AG04449 (cell line): Measurements from ENCODE around the gene DENND6B.
A peak's percentile ranks its signal among the peaks of the same experiment; 100 is the strongest.

Experiments
- CTCF ChIA-PET: fragments of 350-600 bp; formaldehyde crosslinking; extraction: SDS; loops from one replicate; lab custom pipeline; 2021; ENCODE audit warnings: antibody characterized with exemption; lab: Yijun Ruan, JAX
- POLR2A ChIA-PET: fragments of 400-600, 350-600 bp; formaldehyde crosslinking; extraction: SDS; loops from one replicate; lab custom pipeline; 2020; ENCODE audit warnings: antibody characterized with exemption, inconsistent platforms; lab: Yijun Ruan, JAX
- DNase-seq: peaks from one replicate; pipeline ENCODE4 v3.0.0-alpha.2; 2010; ENCODE audit warnings: low read depth, low spot score
- H3K4me3 ChIP-seq: 2 replicates; pipeline ENCODE4 v1.5.1; 2011; ENCODE audit warnings: low read depth, mild to moderate bottlenecking, control low read depth, low read length
- TF ChIP-seq, protein P1 (sequence below): IDR thresholded peaks from one replicate; pipeline ENCODE4 v1.5.1; 2011; ENCODE audit warnings: mild to moderate bottlenecking, moderate library complexity, low read length, control low read depth, inconsistent platforms; ENCODE audit not compliant: insufficient read depth; ENCODE audit errors: missing control alignments

DENND6B gene

DNA sequence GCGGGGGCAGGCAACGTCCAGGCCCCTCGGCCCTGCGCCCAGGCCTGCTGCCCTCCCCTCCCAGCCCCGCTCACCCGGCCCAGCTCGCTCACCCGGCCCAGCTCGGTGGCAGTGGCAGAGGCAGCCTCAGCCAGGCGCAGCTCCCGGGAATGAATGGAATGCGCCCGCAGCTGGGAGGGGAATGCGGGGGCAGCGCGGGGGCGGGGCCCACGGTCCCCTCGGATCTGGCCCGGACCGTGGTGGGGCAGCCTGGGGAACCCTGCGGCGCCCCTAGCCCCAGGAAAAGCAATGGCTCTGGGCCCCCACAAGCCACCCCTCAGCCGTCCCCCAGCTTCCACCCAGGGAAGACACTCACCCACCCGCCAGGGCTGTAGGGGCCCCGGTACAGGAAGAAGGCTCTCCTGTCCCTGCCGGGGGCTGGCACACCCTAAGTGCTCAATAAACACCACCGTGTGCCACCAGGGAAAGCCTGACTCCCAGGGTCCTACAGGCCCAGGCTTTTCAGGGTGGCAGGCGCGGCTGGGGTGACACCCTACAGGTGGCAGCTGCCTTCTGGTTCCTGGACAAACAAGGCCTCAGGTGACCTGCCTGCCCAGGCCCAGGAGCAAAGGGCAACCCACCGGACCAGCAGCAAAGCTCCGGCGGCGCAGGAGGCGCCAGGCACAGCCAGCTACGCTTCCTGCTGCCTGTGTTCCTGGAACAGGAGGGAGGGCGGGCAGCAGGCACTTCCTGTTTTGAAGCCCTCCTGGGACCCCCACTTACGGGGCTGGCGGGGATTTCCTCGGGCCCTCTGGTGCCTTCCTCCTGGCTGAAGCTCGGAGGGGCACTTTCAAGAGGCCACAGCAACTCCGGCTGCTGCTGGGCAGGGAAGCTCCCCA is 33.1 kb downstream of the DENND6B start:
- TF ChIP-seq, protein P1, sequence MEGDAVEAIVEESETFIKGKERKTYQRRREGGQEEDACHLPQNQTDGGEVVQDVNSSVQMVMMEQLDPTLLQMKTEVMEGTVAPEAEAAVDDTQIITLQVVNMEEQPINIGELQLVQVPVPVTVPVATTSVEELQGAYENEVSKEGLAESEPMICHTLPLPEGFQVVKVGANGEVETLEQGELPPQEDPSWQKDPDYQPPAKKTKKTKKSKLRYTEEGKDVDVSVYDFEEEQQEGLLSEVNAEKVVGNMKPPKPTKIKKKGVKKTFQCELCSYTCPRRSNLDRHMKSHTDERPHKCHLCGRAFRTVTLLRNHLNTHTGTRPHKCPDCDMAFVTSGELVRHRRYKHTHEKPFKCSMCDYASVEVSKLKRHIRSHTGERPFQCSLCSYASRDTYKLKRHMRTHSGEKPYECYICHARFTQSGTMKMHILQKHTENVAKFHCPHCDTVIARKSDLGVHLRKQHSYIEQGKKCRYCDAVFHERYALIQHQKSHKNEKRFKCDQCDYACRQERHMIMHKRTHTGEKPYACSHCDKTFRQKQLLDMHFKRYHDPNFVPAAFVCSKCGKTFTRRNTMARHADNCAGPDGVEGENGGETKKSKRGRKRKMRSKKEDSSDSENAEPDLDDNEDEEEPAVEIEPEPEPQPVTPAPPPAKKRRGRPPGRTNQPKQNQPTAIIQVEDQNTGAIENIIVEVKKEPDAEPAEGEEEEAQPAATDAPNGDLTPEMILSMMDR, result no peak
- ChIA-PET CTCF (interaction anchor here (0.9 to 2.8 kb wide), 9 partner anchors 9 to 48 kb away, joined by 3 to 13 read pairs (median 6); partner anchors contain the start of gene DENND6B), POLR2A (interaction anchor here (0.7 to 3.5 kb wide), 6 partner anchors 9 to 48 kb away, joined by 3 to 43 read pairs (median 4); partner anchors contain the start of genes HDAC10 and PLXNB2)
- H3K4me3 ChIP-seq, result peak overlapping the region; percentile 50
- DNase-seq, result no peak

DNA sequence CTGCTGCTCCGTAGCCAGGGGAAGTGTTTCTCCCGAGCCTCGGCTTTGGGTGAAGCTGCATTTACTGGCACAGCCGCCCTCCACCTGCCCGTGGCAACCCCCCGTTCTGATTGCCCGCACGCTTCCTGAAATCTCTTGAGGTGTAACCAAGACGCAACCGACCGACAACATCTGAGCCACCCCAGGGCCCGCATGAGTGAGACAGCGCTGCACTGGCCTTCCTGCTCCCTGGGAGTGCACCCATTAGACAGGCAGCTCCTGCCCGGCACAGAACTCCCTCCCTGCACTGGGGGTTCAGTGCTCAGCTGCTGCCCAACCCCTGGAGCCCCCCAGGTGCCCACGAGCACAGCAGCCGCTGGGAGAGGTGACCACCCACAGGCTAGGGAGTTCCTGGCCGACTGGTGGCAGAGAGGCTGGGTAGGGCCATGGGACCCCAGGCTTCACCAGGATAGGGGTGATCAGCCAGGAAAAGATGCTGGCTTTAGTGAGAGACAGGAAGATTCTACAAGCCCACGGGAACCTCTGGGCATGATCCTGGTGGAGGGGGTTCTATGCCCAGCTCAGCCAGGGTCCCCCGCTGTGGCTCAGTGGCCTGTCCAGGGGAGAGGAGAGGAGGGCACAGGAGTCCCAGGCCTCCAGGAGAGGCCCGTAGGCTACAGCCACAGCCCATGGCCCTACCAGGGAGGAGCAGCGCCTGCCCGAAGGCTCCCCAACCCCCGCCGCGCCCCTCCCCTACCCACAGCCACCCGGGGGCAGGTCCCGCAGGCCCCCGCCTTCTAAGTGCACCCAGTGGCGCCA is 34.0 kb downstream of the DENND6B start:
- TF ChIP-seq, protein P1, result no peak
- CTCF ChIA-PET, result interaction anchor here (1.5 to 2.8 kb wide), 6 partner anchors 10 to 49 kb away, joined by 4 to 13 read pairs (median 8); partner anchors contain the start of gene DENND6B
- no peak for DNase-seq
- POLR2A ChIA-PET, result interaction anchor here (0.6 to 3.5 kb wide), 5 partner anchors 10 to 42 kb away, joined by 3 to 43 read pairs (median 4); partner anchors contain the start of genes HDAC10 and PLXNB2
- H3K4me3 ChIP-seq, result peak overlapping the region; percentile 50

DNA sequence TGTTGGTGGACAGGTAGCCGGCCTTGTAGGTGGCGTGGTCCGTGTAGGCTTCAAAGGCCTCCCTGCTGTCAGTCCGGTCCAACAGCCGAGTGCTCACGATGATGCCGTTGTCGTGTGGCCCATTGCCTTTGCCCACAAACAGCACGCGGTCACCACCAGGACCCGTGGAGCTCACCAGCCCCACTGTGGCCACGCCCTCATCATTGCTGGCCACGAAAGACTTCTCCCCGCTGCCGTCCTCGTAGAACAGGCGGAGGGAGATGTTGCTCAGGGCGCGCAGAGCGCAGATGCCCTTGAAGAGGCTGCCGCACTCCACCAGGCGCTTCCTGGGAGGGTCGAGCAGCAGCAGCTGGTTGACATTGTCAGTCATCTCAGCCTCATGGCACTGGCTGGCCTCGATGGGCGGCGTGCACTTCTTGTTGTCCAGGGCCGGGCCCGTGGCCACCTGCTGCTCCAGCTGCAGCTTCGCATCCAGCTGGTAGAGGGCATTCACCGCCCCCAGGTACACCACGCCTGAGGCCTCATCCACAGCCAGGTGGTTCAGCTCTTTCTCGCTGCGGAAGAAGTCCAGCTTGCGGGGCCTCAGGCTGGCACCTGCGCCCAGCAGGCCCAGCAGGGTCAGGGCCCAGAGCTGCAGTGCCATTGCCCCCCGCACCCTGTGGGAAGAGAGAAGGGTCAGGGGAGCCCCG is 36.7 kb downstream of the DENND6B start:
- TF ChIP-seq, protein P1, result no peak

DNA sequence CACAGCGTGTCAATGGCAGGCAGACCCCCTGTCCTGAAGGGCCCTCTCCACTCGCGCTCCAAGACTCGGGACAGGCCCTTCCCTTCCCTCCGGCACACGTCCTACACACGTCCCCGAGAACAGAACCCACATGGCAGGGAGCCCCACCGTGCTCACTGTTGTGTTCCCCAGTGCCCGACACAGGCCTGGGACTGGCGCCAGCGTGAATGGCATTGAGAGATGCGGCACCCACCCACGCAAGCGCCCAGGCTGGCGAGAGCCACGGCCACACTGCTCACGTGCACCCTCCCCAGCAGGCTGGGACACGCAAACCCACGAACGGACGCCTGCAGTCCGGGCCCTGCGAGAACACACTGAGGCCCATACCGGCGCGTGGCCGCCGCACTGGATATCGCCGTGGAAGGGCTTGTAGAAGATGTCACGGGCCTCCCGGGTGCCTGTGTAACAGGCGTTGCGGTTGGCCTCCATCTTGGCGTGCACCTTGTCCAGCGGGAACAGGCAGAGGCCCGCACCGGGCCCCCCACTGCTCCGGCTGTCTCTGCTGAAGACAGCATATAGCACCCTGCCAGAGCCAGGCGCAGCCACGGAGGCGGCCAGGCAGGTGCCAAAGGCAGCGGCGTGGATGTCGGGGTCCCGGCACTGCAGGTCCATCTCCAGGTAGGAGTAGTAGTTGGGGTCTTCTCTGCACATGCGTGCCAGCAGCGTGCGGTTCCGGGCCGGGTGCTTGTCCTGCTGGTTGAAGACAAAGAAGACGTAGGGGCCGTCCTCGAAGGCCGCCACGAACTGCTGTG is 37.5 kb downstream of the DENND6B start:
- CTCF ChIA-PET, result interaction anchor here (1.7 kb wide), 1 partner anchor 14 kb away, joined by 4 read pairs; no protein-coding TSS in a partner anchor
- TF ChIP-seq, protein P1, result no peak
- POLR2A ChIA-PET, result interaction anchor here (1.4 kb wide), 1 partner anchor 17 kb away, joined by 5 read pairs; the partner anchor contains the start of gene PLXNB2
- no peak for DNase-seq
- H3K4me3 ChIP-seq, result no peak overlapping the region

More for the DNA sequence above, 36.7 kb downstream of the DENND6B start:
- H3K4me3 ChIP-seq, result no peak overlapping the region
- CTCF ChIA-PET, result interaction anchor here (1.1 to 1.9 kb wide), 2 partner anchors 16 to 27 kb away, joined by 3 to 5 read pairs; no protein-coding TSS in a partner anchor
- POLR2A ChIA-PET, result interaction anchor here (1.1 to 1.6 kb wide), 3 partner anchors 11 to 19 kb away, joined by 3 to 6 read pairs (median 5); partner anchors contain the start of gene PLXNB2
- no peak for DNase-seq

DNA sequence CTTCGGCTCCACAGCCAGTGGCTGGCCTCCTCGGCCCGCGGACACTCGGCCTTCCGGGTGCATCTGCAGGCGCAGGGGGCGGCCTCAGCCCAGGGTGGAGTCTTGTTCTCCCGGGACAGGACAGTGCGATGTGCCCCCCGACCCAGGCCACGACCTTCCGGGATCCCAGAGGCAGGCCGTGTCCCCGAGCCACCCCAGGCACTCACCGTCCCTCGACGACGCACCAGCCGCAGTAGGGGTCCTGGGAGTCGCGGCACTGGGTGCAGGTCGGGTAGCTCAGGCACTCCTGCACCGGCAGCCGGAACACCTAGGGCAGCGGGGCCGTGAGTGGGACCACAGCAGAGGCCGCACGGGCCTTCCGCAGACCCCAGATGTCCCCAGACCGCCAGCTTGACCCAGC is 39.1 kb downstream of the DENND6B start:
- ChIA-PET POLR2A (no interaction called here), CTCF (interaction anchor here (0.6 to 1.7 kb wide), 3 partner anchors 11 to 40 kb away, joined by 4 to 6 read pairs (median 4); no protein-coding TSS in a partner anchor)
- no peak for DNase-seq
- no peak overlapping the region for H3K4me3 ChIP-seq
- TF ChIP-seq, protein P1, result no peak
